Mesendoderm (in vitro differentiated cells): ENCODE results near the gene APLF.

Experiments
- DNase-seq: peaks from one replicate; pipeline ENCODE4 v3.0.0; 2013
- H2AK5ac ChIP-seq: 2 replicates; pipeline ENCODE4 v1.6.1; 2013; ENCODE audit warnings: low read length, inconsistent platforms
- H2BK120ac ChIP-seq: 2 replicates; pipeline ENCODE4 v1.6.1; 2013; ENCODE audit warnings: low read depth, mild to moderate bottlenecking, low read length, moderate library complexity, mixed read lengths
- H2BK15ac ChIP-seq: replicated peaks from 2 replicates; pipeline ENCODE4 v1.6.1; 2013; ENCODE audit warnings: low read depth, mild to moderate bottlenecking, moderate library complexity
- H2BK5ac ChIP-seq: 2 replicates; pipeline ENCODE4 v1.6.1; 2013; ENCODE audit warnings: low read length, inconsistent platforms
- H3K18ac ChIP-seq: 2 replicates; pipeline ENCODE4 v1.6.1; 2013; ENCODE audit warnings: mild to moderate bottlenecking, low read length, mixed read lengths
- H3K23ac ChIP-seq: one replicate; pipeline ENCODE4 v1.6.1; 2013; ENCODE audit warnings: low read length
- H3K27ac ChIP-seq: 2 replicates; pipeline ENCODE4 v1.5.1; 2013; ENCODE audit warnings: low read depth, mild to moderate bottlenecking, inconsistent platforms, low read length, moderate library complexity
- H3K27me3 ChIP-seq: 2 replicates; pipeline ENCODE4 v1.6.1; 2013; ENCODE audit warnings: low read length, control low read depth, mild to moderate bottlenecking, inconsistent platforms; ENCODE audit not compliant: insufficient read depth, poor library complexity
- H3K36me3 ChIP-seq: 2 replicates; pipeline ENCODE4 v1.6.1; 2013; ENCODE audit warnings: low read length, inconsistent platforms; ENCODE audit not compliant: control insufficient read depth, insufficient read depth
- H3K4ac ChIP-seq: one replicate; pipeline ENCODE4 v1.6.1; 2013; ENCODE audit warnings: low read depth, mild to moderate bottlenecking, low read length, moderate library complexity
- H3K4me1 ChIP-seq: 2 replicates; pipeline ENCODE4 v1.6.1; 2013; ENCODE audit warnings: low read depth, low read length, inconsistent platforms; ENCODE audit not compliant: control insufficient read depth
- H3K4me2 ChIP-seq: 2 replicates; pipeline ENCODE4 v1.6.1; 2013; ENCODE audit warnings: low read length
- H3K4me3 ChIP-seq: 2 replicates; pipeline ENCODE4 v1.5.1; 2013; ENCODE audit warnings: mild to moderate bottlenecking, low read length
- H3K56ac ChIP-seq: one replicate; pipeline ENCODE4 v1.6.1; 2013; ENCODE audit warnings: low read length
- H3K79me1 ChIP-seq: 2 replicates; pipeline ENCODE4 v1.6.1; 2013; ENCODE audit warnings: low read length, inconsistent platforms
- H3K79me2 ChIP-seq: 2 replicates; pipeline ENCODE4 v1.6.1; 2013; ENCODE audit warnings: mild to moderate bottlenecking, low read length; ENCODE audit not compliant: control insufficient read depth, insufficient read depth
- H3K9ac ChIP-seq: 2 replicates; pipeline ENCODE4 v1.6.1; 2013; ENCODE audit warnings: low read length, inconsistent platforms
- H4K5ac ChIP-seq: one replicate; pipeline ENCODE4 v1.6.1; 2013; ENCODE audit warnings: low read length
- H4K8ac ChIP-seq: one replicate; pipeline ENCODE4 v1.6.1; 2013; ENCODE audit warnings: low read depth, mild to moderate bottlenecking, control low read depth, low read length, moderate library complexity
- WGBS: extraction: QIAGEN DNeasy Blood & Tissue Kit; methylation state at CpG from one replicate; pipeline ENCODE4 v1.1.7; 2013; ENCODE audit warnings: low lambda C conversion rate, missing lambda C conversion rate; ENCODE audit not compliant: insufficient coverage; ENCODE audit errors: extremely low coverage; 5-methylcytosine and 5-hydroxymethylcytosine counted together

Gene APLF

GRCh38 chr2:68454719-68455118 is 12.7 kb upstream of the APLF start:
- Histone ChIP-seq H2BK15ac (no peak overlapping the region), H3K27me3 (no peaks in the 10 kb centered on the region), H4K8ac (no peak overlapping the region), H3K18ac (no peak overlapping the region), H2BK5ac (no peak overlapping the region), H4K5ac (no peak overlapping the region), H3K4me3 (no peak overlapping the region), H2BK120ac (no peak overlapping the region), H3K79me1 (no peaks in the 10 kb centered on the region), H3K23ac (no peak overlapping the region), H3K4ac (no peak overlapping the region), H3K9ac (no peak overlapping the region), H3K4me1 (no peaks in the 10 kb centered on the region), H3K79me2 (no peaks in the 10 kb centered on the region), H3K36me3 (no peaks in the 10 kb centered on the region), H3K56ac (no peak overlapping the region), H3K27ac (no peak overlapping the region), H2AK5ac (no peak overlapping the region), H3K4me2 (no peak overlapping the region)
- no peak for DNase-seq
- no CpG with 5 or more reads among the region's 3 CpGs for WGBS

GRCh38 chr2:68456198-68456597 is 11.2 kb upstream of the APLF start:
- H3K18ac ChIP-seq = no peak overlapping the region
- H3K23ac ChIP-seq = no peak overlapping the region
- no peak overlapping the region for H3K9ac ChIP-seq
- H3K36me3 ChIP-seq = no peaks in the 10 kb centered on the region
- no peak overlapping the region for H2BK15ac ChIP-seq
- H4K5ac ChIP-seq = no peak overlapping the region
- H2BK5ac ChIP-seq = no peak overlapping the region
- no peak overlapping the region for H4K8ac ChIP-seq
- H3K4ac ChIP-seq = no peak overlapping the region
- DNase-seq = no peak
- H3K56ac ChIP-seq = no peak overlapping the region
- H3K4me3 ChIP-seq = no peak overlapping the region
- no peak overlapping the region for H2BK120ac ChIP-seq
- H3K27me3 ChIP-seq = no peaks in the 10 kb centered on the region
- H3K4me2 ChIP-seq = no peak overlapping the region
- no peak overlapping the region for H3K27ac ChIP-seq
- H3K79me1 ChIP-seq = no peaks in the 10 kb centered on the region
- no peaks in the 10 kb centered on the region for H3K79me2 ChIP-seq
- WGBS = no CpG with 5 or more reads among the region's 4 CpGs
- H3K4me1 ChIP-seq = no peaks in the 10 kb centered on the region
- no peak overlapping the region for H2AK5ac ChIP-seq

- no peak overlapping the region for H2BK120ac ChIP-seq
- H2BK15ac ChIP-seq = no peak overlapping the region
- no peaks in the 10 kb centered on the region for H3K79me2 ChIP-seq
- no peak overlapping the region for H2BK5ac ChIP-seq
- no peak overlapping the region for H2AK5ac ChIP-seq
- H4K8ac ChIP-seq = no peak overlapping the region
- H3K23ac ChIP-seq = no peak overlapping the region
- no peak overlapping the region for H3K27ac ChIP-seq
- H3K27me3 ChIP-seq = no peaks in the 10 kb centered on the region
- no peak overlapping the region for H3K9ac ChIP-seq
- H3K4me3 ChIP-seq = no peak overlapping the region
- H3K4me1 ChIP-seq = no peaks in the 10 kb centered on the region
- H3K18ac ChIP-seq = no peak overlapping the region
- H3K36me3 ChIP-seq = no peaks in the 10 kb centered on the region
- no peak overlapping the region for H4K5ac ChIP-seq
- no CpG with 5 or more reads among the region's 1 CpG for WGBS
- no peak for DNase-seq
- H3K4ac ChIP-seq = no peak overlapping the region
- H3K56ac ChIP-seq = no peak overlapping the region
- no peak overlapping the region for H3K4me2 ChIP-seq
- no peaks in the 10 kb centered on the region for H3K79me1 ChIP-seq
These were observed 8.4 kb upstream of the APLF start for GRCh38 chr2:68458981-68459380.

DNA sequence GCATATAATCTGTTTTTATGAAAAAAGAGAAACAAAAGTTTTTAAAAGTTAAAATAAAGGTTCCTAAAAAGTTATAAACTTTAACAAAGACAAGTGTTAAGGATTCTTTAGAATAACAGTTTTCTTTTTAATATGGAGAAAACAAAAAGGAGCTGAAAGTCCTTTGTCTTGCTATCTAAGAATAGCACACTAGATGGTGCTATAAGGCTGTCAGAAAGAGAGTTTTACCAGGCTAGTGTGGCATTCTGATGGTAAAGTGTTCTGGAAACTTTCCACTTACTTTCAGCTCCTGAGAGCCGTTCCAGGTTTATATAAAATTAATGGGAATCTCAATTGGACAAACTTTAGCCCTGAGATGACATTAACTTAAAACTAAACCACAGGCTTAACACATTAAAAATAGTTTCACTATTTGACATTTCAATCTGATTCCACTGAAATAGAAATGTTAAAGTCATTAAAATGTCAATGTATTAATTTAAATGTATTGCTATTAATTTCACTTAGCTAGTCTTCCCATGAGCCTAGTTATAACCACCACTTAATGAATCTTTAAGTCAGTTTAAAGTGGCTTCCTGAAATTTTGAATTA is 4.0 kb upstream of the APLF start:
- Histone ChIP-seq H3K79me1 (no peaks in the 10 kb centered on the region), H3K27ac (no peak overlapping the region), H2AK5ac (no peak overlapping the region), H2BK5ac (no peak overlapping the region), H2BK120ac (no peak overlapping the region), H4K5ac (no peak overlapping the region), H3K4me1 (peaks cover 2% of the 10 kb centered on the region), H3K4me3 (no peak overlapping the region), H2BK15ac (no peak overlapping the region), H3K9ac (no peak overlapping the region), H3K18ac (no peak overlapping the region), H4K8ac (no peak overlapping the region), H3K4ac (no peak overlapping the region), H3K23ac (no peak overlapping the region), H3K36me3 (no peaks in the 10 kb centered on the region), H3K27me3 (no peaks in the 10 kb centered on the region), H3K79me2 (no peaks in the 10 kb centered on the region), H3K4me2 (no peak overlapping the region), H3K56ac (no peak overlapping the region)
- no CpG with 5 or more reads among the region's 1 CpG for WGBS
- peak; percentile 62 for DNase-seq

GRCh38 chr2:68464651-68465050 is 2.7 kb upstream of the APLF start:
- Histone ChIP-seq H3K4me1 (peaks cover 2% of the 10 kb centered on the region), H3K9ac (no peak overlapping the region), H3K4me3 (no peak overlapping the region), H3K4me2 (no peak overlapping the region), H4K8ac (no peak overlapping the region), H3K79me2 (no peaks in the 10 kb centered on the region), H3K27ac (no peak overlapping the region), H3K36me3 (no peaks in the 10 kb centered on the region), H4K5ac (no peak overlapping the region), H2BK5ac (no peak overlapping the region), H3K18ac (no peak overlapping the region), H3K23ac (no peak overlapping the region), H3K27me3 (no peaks in the 10 kb centered on the region), H3K4ac (no peak overlapping the region), H2AK5ac (no peak overlapping the region), H3K79me1 (no peaks in the 10 kb centered on the region), H3K56ac (no peak overlapping the region), H2BK15ac (no peak overlapping the region), H2BK120ac (no peak overlapping the region)
- DNase-seq = no peak
- WGBS = no CpG with 5 or more reads among the region's 5 CpGs
